K562 (cell line): ENCODE measurements around the gene LAMA1. TPM values are rescaled to one million over a fixed set of nuclear protein-coding genes. Genes with fewer than 3 reads are reported as not detected.

ENCODE experiments used
- ATAC-seq: fragments of 200-7000 bp; cut with Tn5 transposase; 3 replicates; pipeline ENCODE4 v1.9.1; 2020; ENCODE audit warnings: moderate library complexity
- BruUV-seq: library from RNA; stranded (reverse); fragments of 400-500 nt; replicated peaks from 2 replicates; lab custom pipeline; 2021; lab: Mats Ljungman, UMichigan
- CTCF ChIA-PET: fragments of 300-600 bp; formaldehyde crosslinking; extraction: SDS; loops from one replicate; lab custom pipeline; 2021; ENCODE audit warnings: low intra/inter-chr PET ratio; lab: Yijun Ruan, JAX
- POLR2A ChIA-PET: fragments of 300-600, 350-650 bp; sonication (Branson Sonifier 250); formaldehyde crosslinking; extraction: SDS; loops from one replicate; lab custom pipeline; 2021; ENCODE audit warnings: antibody characterized with exemption, inconsistent platforms; lab: Yijun Ruan, JAX
- DNase-seq, 4 experiments: peaks; one replicate each; pipeline versions ENCODE4 v3.0.0 to v3.0.0-alpha.2; 2011 to 2018; ENCODE audit warnings: low spot score in 3 of 4, mixed read lengths in 3 of 4; ENCODE audit errors: extremely low read depth in 1 of 4
- FAIRE-seq: peaks from 2 replicates; lab custom pipeline; 2011; peaks lifted over from hg19 to GRCh38; lab: Jason Lieb, UNC
- H2AFZ ChIP-seq: 2 replicates; pipeline ENCODE4 v1.6.0; 2011; ENCODE audit warnings: low read depth, low read length, control low read depth, inconsistent platforms
- H3K27ac ChIP-seq: fragments of 200-600 bp; 3 replicates; pipeline ENCODE4 v1.8.0; 2011; ENCODE audit warnings: low read depth, mild to moderate bottlenecking, control low read depth, inconsistent platforms, low read length, moderate library complexity, mixed read lengths; ENCODE audit errors: extremely low read depth
- H3K27me3 ChIP-seq, 2 experiments: fragments of 300-600 bp in 1 of 2; 2 replicates in 1 of 2; 3 replicates in 1 of 2; pipeline versions ENCODE4 v1.6.0 to v1.8.0; 2011; ENCODE audit warnings: inconsistent platforms in 2 of 2, low read length in 2 of 2, mild to moderate bottlenecking in 1 of 2, mixed read lengths in 1 of 2, moderate library complexity in 1 of 2; ENCODE audit not compliant: control insufficient read depth in 2 of 2, insufficient read depth in 2 of 2
- H3K36me3 ChIP-seq: fragments of 300-600 bp; 3 replicates; pipeline ENCODE4 v1.8.0; 2011; ENCODE audit warnings: mild to moderate bottlenecking, low read length, inconsistent platforms; ENCODE audit not compliant: control insufficient read depth, insufficient read depth
- H3K4me1 ChIP-seq, 2 experiments: fragments of 200-600 bp in 1 of 2; replicated peaks in 1 of 2; 2 replicates in 1 of 2; 3 replicates in 1 of 2; pipeline versions ENCODE4 v1.5.1 to v1.8.0; 2011; ENCODE audit warnings: inconsistent platforms in 2 of 2, low read length in 2 of 2, mild to moderate bottlenecking in 1 of 2, mixed read lengths in 1 of 2, moderate library complexity in 1 of 2; ENCODE audit not compliant: control insufficient read depth in 2 of 2, insufficient read depth in 2 of 2
- H3K4me2 ChIP-seq: 2 replicates; pipeline ENCODE4 v1.6.1; 2011; ENCODE audit warnings: low read length, control low read depth, inconsistent platforms, mixed read lengths; ENCODE audit not compliant: insufficient read depth
- H3K4me3 ChIP-seq: fragments of 200-600 bp; sonication (generic), shearing (Covaris generic); 2 replicates; pipeline ENCODE4 v1.5.1; 2016; ENCODE audit warnings: control low read depth, inconsistent platforms
- H3K79me2 ChIP-seq: fragments of 200-600 bp; 3 replicates; pipeline ENCODE4 v1.8.0; 2011; ENCODE audit warnings: low read length, inconsistent platforms; ENCODE audit not compliant: control insufficient read depth, insufficient read depth
- H3K9ac ChIP-seq, 2 experiments: 2 replicates each; pipeline versions ENCODE4 v1.6.0 to v1.6.1; 2011; ENCODE audit warnings: low read depth in 2 of 2, low read length in 2 of 2, control low read depth in 1 of 2, inconsistent platforms in 1 of 2, mild to moderate bottlenecking in 1 of 2, mixed read lengths in 1 of 2; ENCODE audit not compliant: insufficient read depth in 1 of 2
- H3K9me1 ChIP-seq: one replicate; pipeline ENCODE4 v1.6.0; 2011; ENCODE audit warnings: inconsistent platforms, mild to moderate bottlenecking, low read length, moderate library complexity; ENCODE audit not compliant: control insufficient read depth, insufficient read depth
- H3K9me3 ChIP-seq: replicated peaks from 2 replicates; pipeline ENCODE4 v1.5.1; 2011; ENCODE audit warnings: low read depth, low read length, inconsistent platforms; ENCODE audit not compliant: control insufficient read depth, insufficient read depth
- H4K20me1 ChIP-seq: replicated peaks from 2 replicates; pipeline ENCODE4 v1.6.1; 2011; ENCODE audit warnings: low read length, inconsistent platforms, mixed read lengths; ENCODE audit not compliant: control insufficient read depth, insufficient read depth
- MBD2 ChIP-seq: sonication (generic); IDR thresholded peaks from 2 replicates; pipeline ENCODE4 v1.6.1; 2016; ENCODE audit warnings: low read depth, borderline replicate concordance
- MTF1 ChIP-seq: fragments of 250-450 bp; sonication (Bioruptor Pico); IDR thresholded peaks from 2 replicates; pipeline ENCODE4 v1.9.0; 2021; ENCODE audit warnings: moderate library complexity, mild to moderate bottlenecking, inconsistent platforms, borderline replicate concordance
- NFE2L1 ChIP-seq: fragments of 450-650 bp; IDR thresholded peaks from 2 replicates; pipeline ENCODE4 v1.6.1; 2016; ENCODE audit warnings: missing genetic modification characterization, low read depth, mild to moderate bottlenecking, missing compliant biosample characterization, moderate library complexity, borderline replicate concordance
- PHB ChIP-seq: fragments of 250-450 bp; sonication (Bioruptor Pico); IDR thresholded peaks from 2 replicates; pipeline ENCODE4 v1.5.0; 2021
- ZBTB33 ChIP-seq: sonication (generic); formaldehyde crosslinking; IDR thresholded peaks from 2 replicates; pipeline ENCODE4 v1.8.1; 2023; ENCODE audit warnings: mild to moderate bottlenecking, missing genetic modification reagents
- ZNF79 ChIP-seq: fragments of 250-450 bp; sonication (Bioruptor Pico); IDR thresholded peaks from 2 replicates; pipeline ENCODE4 v1.4.0; 2020; ENCODE audit warnings: low read depth, mild to moderate bottlenecking, moderate library complexity
- WGBS: fragments of 100-300 bp; shearing (Covaris generic); methylation state at CpG from one replicate; pipeline ENCODE4 v1.1.6; 2016; ENCODE audit warnings: low coverage, mixed read lengths; ENCODE audit not compliant: insufficient coverage; ENCODE audit errors: missing lambda C conversion rate; 5-methylcytosine and 5-hydroxymethylcytosine counted together
- in situ Hi-C: fragments of 300-500 bp; cut with MboI; formaldehyde crosslinking; loops from 4 replicates; pipeline ENCODE4 v1.15.0; 2018; ENCODE audit warnings: inconsistent platforms, mixed read lengths
- intact Hi-C: fragments of 100-400 bp; cut with micrococcal nuclease; formaldehyde crosslinking; loops from 2 replicates; pipeline ENCODE4 v1.14.2; 2022
- polyA plus RNA-seq, 8 experiments: library from polyadenylated mRNA; depleted of rRNA in 4 of 8; stranded (reverse) in 5 of 8; unstranded in 3 of 8; fragments of >200 nt; fragmentation: Nextera tagmentation in 2 of 8; fragmentation: Illumina TruSeq in 1 of 8; extraction: Ambion mirVana in 2 of 8; extraction: Trizol in 1 of 8; gene quantifications; 2 replicates each; pipeline versions ENCODE4 v1.2.1 to v1.2.3, GENCODE V29; 2011 to 2014; ENCODE audit warnings: inconsistent platforms in 1 of 8, missing spikeins in 1 of 8
- total RNA-seq, 7 experiments: library from RNA; depleted of rRNA in 6 of 7; stranded (reverse); fragments of >200 nt in 6 of 7; fragmentation: Illumina TruSeq in 2 of 7; extraction: Trizol in 2 of 7; gene quantifications; 2 replicates each; pipeline versions ENCODE4 v1.2.1 to v1.2.3, GENCODE V29; 2011 to 2021; ENCODE audit warnings: low replicate concordance in 1 of 7

The LAMA1 gene
- total and polyA plus RNA-seq, 9 of the 15 experiments (the other 6 are each of a cell fraction or from before 2014, with no cell fraction given), result 0.04 TPM; not detected in 8

GRCh38 chr18:7049951-7050350 lies 67.6 kb downstream of the LAMA1 start:
- FAIRE-seq, result no peak
- Histone ChIP-seq H3K79me2 (no peaks in the 10 kb centered on the region), H3K36me3 (no peaks in the 10 kb centered on the region), H3K9me3 (no peaks in the 10 kb centered on the region), H3K9ac (no peak overlapping the region), H3K4me1 (no peaks in the 10 kb centered on the region), H4K20me1 (no peaks in the 10 kb centered on the region), H3K9me1 (no peaks in the 10 kb centered on the region), H2AFZ (no peak overlapping the region), H3K4me2 (no peak overlapping the region), H3K27me3 (peaks cover 0 to 3% of the 10 kb centered on the region in 2 experiments; a peak in 2 of 5 replicates), H3K4me3 (no peak overlapping the region), H3K27ac (no peak overlapping the region)
- no peak for DNase-seq
- ChIA-PET CTCF (no interaction called here), POLR2A (no interaction called here)
- intact Hi-C loops, result no loop called here
- in situ Hi-C loops, result no loop called here
- TF ChIP-seq NFE2L1 (tag), result no peak
- BruUV-seq, result no TSS peak
- 0% methylated on average over 5 of the region's 5 CpGs for WGBS
- ATAC-seq, result no peak

GRCh38 chr18:7048081-7048480 lies 69.5 kb downstream of the LAMA1 start:
- Histone ChIP-seq H2AFZ (no peak overlapping the region), H3K9ac (no peak overlapping the region), H3K36me3 (no peaks in the 10 kb centered on the region), H3K27ac (no peak overlapping the region), H3K4me2 (no peak overlapping the region), H3K9me1 (no peaks in the 10 kb centered on the region), H3K9me3 (no peaks in the 10 kb centered on the region), H4K20me1 (no peaks in the 10 kb centered on the region), H3K4me1 (no peaks in the 10 kb centered on the region), H3K27me3 (peaks cover 0 to 5% of the 10 kb centered on the region in 2 experiments; a peak in 2 of 5 replicates), H3K79me2 (no peaks in the 10 kb centered on the region), H3K4me3 (no peak overlapping the region)
- TF ChIP-seq ZBTB33 (CRISPR knock-in tag), result no peak
- no peak for TF ChIP-seq PHB (CRISPR knock-in tag)
- TF ChIP-seq ZNF79 (CRISPR knock-in tag), result no peak
- TF ChIP-seq MTF1 (CRISPR knock-in tag), result no peak
- no peak for TF ChIP-seq MBD2
- DNase-seq (no peak), FAIRE-seq (no peak), ATAC-seq (no peak)
- BruUV-seq, result no TSS peak
- WGBS, result under 1% methylated on average over 7 of the region's 7 CpGs
- in situ Hi-C loops, result no loop called here
- ChIA-PET POLR2A (interaction anchor here (0.8 kb wide), 1 partner anchor 122 kb away, joined by 3 read pairs; no protein-coding TSS in a partner anchor), CTCF (no interaction called here)
- intact Hi-C loops, result no loop called here
